ENCODE results near the gene SARM1. TPM values are rescaled to one million over a fixed set of nuclear protein-coding genes. Genes with fewer than 3 reads are reported as not detected.

The SARM1 gene
- total and polyA plus RNA-seq, 2 of the 13 experiments (the other 11 are each of a cell fraction or from before 2014, with no cell fraction given) = 0.73 to 0.86 TPM

GRCh38 chr17:28405632-28406472 is 34.4 kb downstream of the SARM1 start, which contains the start of gene SLC46A1 (continued):
- TF ChIP-seq ZBTB25 (CRISPR knock-in tag; IDR thresholded peaks at IDR 0.05) (no peak), ZNF24 (IDR thresholded peaks at IDR 0.05) (no peak), ZNF775 (CRISPR knock-in tag; IDR thresholded peaks at IDR 0.05; ENCODE audit: borderline replicate concordance) (no peak), ZNF710 (CRISPR knock-in tag; IDR thresholded peaks at IDR 0.05; ENCODE audit: borderline replicate concordance) (no peak), ZZZ3 (CRISPR knock-in tag; IDR thresholded peaks at IDR 0.05; ENCODE audit: borderline replicate concordance) (0 out of 2 replicates have a peak, but pooled peaks have one; percentile 42), RFX1 (IDR thresholded peaks at IDR 0.05) (no peak), THAP7 (CRISPR knock-in tag; IDR thresholded peaks at IDR 0.05) (no peak), ZNF563 (CRISPR knock-in tag; IDR thresholded peaks at IDR 0.05) (peak; percentile 80), CCDC6 (CRISPR knock-in tag; IDR thresholded peaks at IDR 0.05) (peak; percentile 34; the same call in 1 of the 2 replicates), CBX2 (IDR thresholded peaks at IDR 0.05; ENCODE audit: low read depth, low read length) (no peak), CBX2 (CRISPR knock-in tag; IDR thresholded peaks at IDR 0.05; ENCODE audit: low read depth) (no peak), ATM (IDR thresholded peaks at IDR 0.05; ENCODE audit: borderline replicate concordance) (no peak), SMARCC2 (IDR thresholded peaks at IDR 0.05) (no peak), ZNF501 (CRISPR knock-in tag; IDR thresholded peaks at IDR 0.05) (no peak; the same call in 1 of the 2 replicates), HNRNPL (IDR thresholded peaks at IDR 0.05; ENCODE audit: low read depth, low read length) (no peak), FOSL2 (CRISPR knock-in tag; IDR thresholded peaks at IDR 0.05) (no peak), PAWR (CRISPR knock-in tag; IDR thresholded peaks at IDR 0.05; ENCODE audit: borderline replicate concordance) (no peak), JDP2 (CRISPR knock-in tag; IDR thresholded peaks at IDR 0.05; ENCODE audit: borderline replicate concordance) (no peak), ZNF30 (CRISPR knock-in tag; IDR thresholded peaks at IDR 0.05) (no peak), SALL2 (CRISPR knock-in tag; IDR thresholded peaks at IDR 0.05) (no peak), POGZ (CRISPR knock-in tag; IDR thresholded peaks at IDR 0.05) (no peak), ZNF263 (CRISPR knock-in tag; IDR thresholded peaks at IDR 0.05) (no peak), KMT2A (CRISPR knock-in tag; IDR thresholded peaks at IDR 0.05) (peak; percentile 23), SMARCE1 (IDR thresholded peaks at IDR 0.05; ENCODE audit: borderline replicate concordance) (no peak)
- TF ChIP-seq, protein P1, sequence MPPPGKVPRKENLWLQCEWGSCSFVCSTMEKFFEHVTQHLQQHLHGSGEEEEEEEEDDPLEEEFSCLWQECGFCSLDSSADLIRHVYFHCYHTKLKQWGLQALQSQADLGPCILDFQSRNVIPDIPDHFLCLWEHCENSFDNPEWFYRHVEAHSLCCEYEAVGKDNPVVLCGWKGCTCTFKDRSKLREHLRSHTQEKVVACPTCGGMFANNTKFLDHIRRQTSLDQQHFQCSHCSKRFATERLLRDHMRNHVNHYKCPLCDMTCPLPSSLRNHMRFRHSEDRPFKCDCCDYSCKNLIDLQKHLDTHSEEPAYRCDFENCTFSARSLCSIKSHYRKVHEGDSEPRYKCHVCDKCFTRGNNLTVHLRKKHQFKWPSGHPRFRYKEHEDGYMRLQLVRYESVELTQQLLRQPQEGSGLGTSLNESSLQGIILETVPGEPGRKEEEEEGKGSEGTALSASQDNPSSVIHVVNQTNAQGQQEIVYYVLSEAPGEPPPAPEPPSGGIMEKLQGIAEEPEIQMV (CRISPR knock-in tag; IDR thresholded peaks at IDR 0.05; ENCODE audit: low read depth) = peak; percentile 63; the same call in 1 of the 2 replicates
- TF ChIP-seq, protein P2, sequence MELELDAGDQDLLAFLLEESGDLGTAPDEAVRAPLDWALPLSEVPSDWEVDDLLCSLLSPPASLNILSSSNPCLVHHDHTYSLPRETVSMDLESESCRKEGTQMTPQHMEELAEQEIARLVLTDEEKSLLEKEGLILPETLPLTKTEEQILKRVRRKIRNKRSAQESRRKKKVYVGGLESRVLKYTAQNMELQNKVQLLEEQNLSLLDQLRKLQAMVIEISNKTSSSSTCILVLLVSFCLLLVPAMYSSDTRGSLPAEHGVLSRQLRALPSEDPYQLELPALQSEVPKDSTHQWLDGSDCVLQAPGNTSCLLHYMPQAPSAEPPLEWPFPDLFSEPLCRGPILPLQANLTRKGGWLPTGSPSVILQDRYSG (CRISPR knock-in tag; IDR thresholded peaks at IDR 0.05) = no peak
